ENCODE results near the gene VAV1. TPM values are rescaled to one million over a fixed set of nuclear protein-coding genes. Genes with fewer than 3 reads are reported as not detected.

VAV1 gene
- total and polyA plus RNA-seq, 2 of the 13 experiments (the other 11 are each of a cell fraction or from before 2014, with no cell fraction given), result not detected

- TF ChIP-seq TEAD2 (CRISPR knock-in tag; IDR thresholded peaks at IDR 0.05) (no peak), RBM22 (optimal IDR thresholded peaks at IDR 0.05; ENCODE audit: low read length) (no peak), MAF1 (CRISPR knock-in tag; IDR thresholded peaks at IDR 0.05; ENCODE audit: borderline replicate concordance) (no peak), ZBTB33 (CRISPR knock-in tag; IDR thresholded peaks at IDR 0.05) (peak; percentile 38; the same call in 1 of the 2 replicates), CBFB (CRISPR knock-in tag; IDR thresholded peaks at IDR 0.05) (peak; percentile 31; the same call in 1 of the 2 replicates), FOXO1 (CRISPR knock-in tag; IDR thresholded peaks at IDR 0.05) (peak; percentile 92), MLXIP (CRISPR knock-in tag; IDR thresholded peaks at IDR 0.05; ENCODE audit: borderline replicate concordance) (no peak), NCOA5 (CRISPR knock-in tag; IDR thresholded peaks at IDR 0.05) (no peak), ZFP36L1 (CRISPR knock-in tag; IDR thresholded peaks at IDR 0.05) (peak; percentile 9; the same call in 1 of the 2 replicates), ZMYM3 (CRISPR knock-in tag; IDR thresholded peaks at IDR 0.05) (no peak), HNRNPK (IDR thresholded peaks at IDR 0.05; ENCODE audit: low read depth, low read length, poor library complexity, severe bottlenecking) (no peak), TAF1 (CRISPR knock-in tag; IDR thresholded peaks at IDR 0.05) (peak; percentile 55; the same call in 1 of the 2 replicates), RXRA (CRISPR knock-in tag; IDR thresholded peaks at IDR 0.05) (peak; percentile 64), ZNF687 (CRISPR knock-in tag; IDR thresholded peaks at IDR 0.05) (peak; percentile 85), EED (CRISPR knock-in tag; IDR thresholded peaks at IDR 0.05) (no peak), PRDM10 (CRISPR knock-in tag; IDR thresholded peaks at IDR 0.05; ENCODE audit: low read depth) (peak; percentile 83), ZNF546 (CRISPR knock-in tag; conservative IDR thresholded peaks at IDR 0.05) (no peak)
These were observed 42.2 kb upstream of the VAV1 start (continued) for GRCh38 chr19:6730153-6730804.
